Measurements from ENCODE around the gene PEMT.

- TF ChIP-seq CTCF (IDR thresholded peaks at IDR 0.05) = no peak
- TF ChIP-seq POLR2A (IDR thresholded peaks at IDR 0.05) = no peak
These were observed 1.7 kb upstream of the PEMT start for GRCh38 chr17:17593222-17593620.
